GM12873 (cell line): ENCODE results near the gene THBS2.

Experiments used
- CTCF ChIP-seq: IDR thresholded peaks from 2 replicates; pipeline ENCODE4 v1.5.1; 2012; ENCODE audit warnings: low read depth, mild to moderate bottlenecking, moderate library complexity, low read length, control low read depth; ENCODE audit not compliant: insufficient read depth; ENCODE audit errors: missing control alignments

The THBS2 gene

GRCh38 chr6:169189686-169190085, 64.0 kb downstream of the THBS2 start:
- TF ChIP-seq CTCF: no peak

GRCh38 chr6:169189182-169189581, 64.5 kb downstream of the THBS2 start:
- TF ChIP-seq CTCF: no peak

- no peak for TF ChIP-seq CTCF
Observed at GRCh38 chr6:169188475-169188874, 65.2 kb downstream of the THBS2 start.

- no peak for TF ChIP-seq CTCF
Observed at GRCh38 chr6:169188051-169188470, 65.6 kb downstream of the THBS2 start.

- no peak for TF ChIP-seq CTCF
Observed at GRCh38 chr6:169186496-169187169, 67.0 kb downstream of the THBS2 start.

GRCh38 chr6:169185692-169186485, 67.8 kb downstream of the THBS2 start:
- TF ChIP-seq CTCF: no peak

- no peak for TF ChIP-seq CTCF
Observed at GRCh38 chr6:169185011-169185521, 68.6 kb downstream of the THBS2 start.
